ENCODE data around the gene CBFA2T2.

The CBFA2T2 gene

DNA sequence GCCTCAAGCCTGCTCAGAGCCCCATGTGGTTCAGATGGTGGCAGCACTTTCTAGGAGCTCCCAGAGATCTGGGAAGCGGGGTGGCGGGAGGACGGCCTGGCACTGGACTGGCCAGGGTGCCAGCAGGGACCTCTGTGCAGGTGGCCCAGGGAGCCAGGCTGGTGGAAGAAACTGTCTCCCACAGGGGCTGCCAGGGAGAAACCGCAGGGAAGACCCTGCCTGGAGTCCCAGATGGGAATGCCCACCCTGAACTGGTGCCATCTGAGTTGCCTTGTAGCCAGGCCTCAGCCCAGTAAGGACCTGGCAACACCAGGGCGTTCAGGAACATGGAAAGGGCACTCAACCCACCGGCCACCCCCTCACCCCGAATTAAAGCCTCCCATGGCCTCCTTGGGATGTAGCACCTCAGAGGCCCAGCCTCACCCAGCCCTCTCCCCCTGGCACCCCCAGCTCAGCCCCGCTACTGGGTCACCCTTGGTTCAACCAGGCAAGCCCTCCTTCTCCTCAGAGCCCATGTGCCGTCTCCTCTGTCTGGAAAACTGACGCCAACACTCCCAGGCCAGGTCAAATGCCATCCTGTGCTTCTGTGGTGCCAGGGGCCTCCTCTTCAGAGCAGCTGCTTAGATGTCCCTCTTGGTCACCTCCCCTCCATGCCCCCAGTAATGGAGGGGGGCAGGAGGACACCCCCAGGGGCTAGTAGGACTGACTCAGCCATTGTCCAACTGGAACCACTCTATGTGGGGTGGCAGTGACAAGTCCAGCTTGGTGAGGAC, 166.3 kb downstream of the CBFA2T2 start:
- DNase-seq = no peak

DNA sequence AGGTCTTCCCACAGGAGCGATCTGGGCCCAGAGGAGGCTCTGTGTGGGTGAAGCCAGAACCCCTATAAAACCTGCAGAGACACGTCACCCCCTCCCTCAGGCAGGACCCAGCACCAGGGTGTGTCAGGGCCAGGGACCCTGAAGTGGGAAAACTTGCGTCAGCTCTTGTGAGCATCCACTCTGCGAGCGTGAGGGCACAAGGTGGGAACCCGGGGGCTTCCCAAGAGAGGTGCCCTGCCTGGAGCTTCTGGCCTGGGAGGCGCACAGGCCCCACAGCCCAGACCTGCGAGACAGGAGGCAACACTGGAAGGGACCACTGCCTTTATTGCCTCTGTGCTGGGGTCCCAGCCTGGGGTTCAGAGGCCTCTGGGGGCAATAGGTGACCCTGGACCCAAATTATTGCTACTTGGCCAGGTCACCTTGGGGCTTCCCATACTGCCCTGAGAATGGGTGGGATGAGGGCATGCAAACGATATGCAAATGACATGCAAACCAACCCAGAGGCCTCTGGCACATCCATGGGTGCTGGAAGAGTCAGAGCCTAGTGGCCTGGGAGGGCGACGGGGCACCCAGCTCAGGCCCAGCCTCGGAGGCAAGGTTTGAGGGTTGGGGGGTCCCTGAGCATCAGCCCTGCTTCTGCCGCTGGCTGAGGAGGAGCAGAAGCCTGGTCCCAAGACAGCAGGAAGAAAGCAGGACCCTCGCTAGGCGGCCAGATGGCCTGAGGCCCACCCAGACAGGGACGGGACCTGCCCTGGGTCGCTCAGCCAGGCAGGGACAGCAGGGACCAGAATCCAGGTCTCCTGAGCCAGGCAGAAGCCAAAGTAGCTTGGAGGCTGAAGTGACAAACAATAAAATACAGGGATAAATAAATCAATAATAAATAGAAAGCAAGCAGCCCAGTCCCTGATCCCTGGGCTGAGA, 167.1 kb downstream of the CBFA2T2 start:
- DNase-seq = no peak

DNA sequence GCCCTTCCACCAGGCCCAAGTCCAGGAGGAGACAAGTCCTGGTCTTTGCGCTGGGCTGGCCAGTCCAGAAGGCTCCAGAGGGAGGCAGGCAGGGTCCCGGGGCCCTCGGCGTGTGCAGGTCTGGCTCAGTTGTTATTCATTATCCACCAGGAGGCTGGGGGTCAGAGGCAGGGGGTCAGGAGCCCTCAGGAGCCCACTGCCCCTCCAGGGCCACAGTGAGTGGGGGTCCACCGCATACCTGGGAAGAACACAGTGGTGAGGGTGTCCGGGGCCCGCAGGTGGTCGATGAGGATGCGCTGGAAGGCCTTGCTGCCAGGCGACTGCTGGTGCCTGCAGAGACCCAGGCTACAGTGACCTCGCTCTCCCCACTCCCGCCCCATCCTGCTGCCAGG, 167.8 kb downstream of the CBFA2T2 start:
- no peak for DNase-seq

DNA sequence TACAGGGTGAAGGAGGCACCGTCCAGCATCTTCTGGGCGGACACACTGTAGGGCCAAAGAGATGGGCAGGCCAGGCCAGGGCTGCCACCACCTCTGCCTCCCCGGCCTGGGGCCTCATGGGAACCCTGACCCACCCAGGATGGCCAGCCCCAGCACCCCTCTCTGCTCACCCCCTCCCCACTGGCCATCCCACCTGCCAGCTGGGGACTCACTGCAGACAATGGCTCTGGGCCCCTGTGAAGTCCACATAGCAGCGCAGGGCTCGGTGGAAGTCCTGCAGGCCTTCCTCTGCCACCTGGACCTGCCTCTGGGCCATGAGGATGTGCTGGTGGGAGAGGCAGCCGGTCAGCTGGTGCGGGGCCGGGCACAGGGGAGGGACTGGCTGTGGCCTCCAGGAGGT, 168.6 kb downstream of the CBFA2T2 start:
- no peak for DNase-seq

DNA sequence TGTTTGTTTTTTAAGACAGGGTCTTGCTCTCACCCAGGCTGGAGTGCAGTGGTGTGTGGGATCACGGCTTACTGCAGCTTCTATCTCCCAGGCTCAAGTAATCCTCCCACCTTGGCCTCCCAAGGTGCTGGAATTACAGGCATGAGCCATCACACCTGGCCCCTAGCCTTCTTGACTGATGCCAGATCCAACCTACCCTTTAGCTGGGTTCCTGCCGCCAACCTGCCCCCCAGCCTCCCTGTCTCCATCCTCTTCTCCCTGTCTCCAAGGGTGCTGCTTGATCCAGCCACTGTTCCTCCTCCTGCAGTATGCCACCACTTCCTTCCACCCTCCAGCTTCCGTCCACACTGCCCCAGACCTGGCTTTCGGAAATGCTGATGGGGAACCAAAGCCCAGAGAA, 169.0 kb downstream of the CBFA2T2 start:
- no peak for DNase-seq

DNA sequence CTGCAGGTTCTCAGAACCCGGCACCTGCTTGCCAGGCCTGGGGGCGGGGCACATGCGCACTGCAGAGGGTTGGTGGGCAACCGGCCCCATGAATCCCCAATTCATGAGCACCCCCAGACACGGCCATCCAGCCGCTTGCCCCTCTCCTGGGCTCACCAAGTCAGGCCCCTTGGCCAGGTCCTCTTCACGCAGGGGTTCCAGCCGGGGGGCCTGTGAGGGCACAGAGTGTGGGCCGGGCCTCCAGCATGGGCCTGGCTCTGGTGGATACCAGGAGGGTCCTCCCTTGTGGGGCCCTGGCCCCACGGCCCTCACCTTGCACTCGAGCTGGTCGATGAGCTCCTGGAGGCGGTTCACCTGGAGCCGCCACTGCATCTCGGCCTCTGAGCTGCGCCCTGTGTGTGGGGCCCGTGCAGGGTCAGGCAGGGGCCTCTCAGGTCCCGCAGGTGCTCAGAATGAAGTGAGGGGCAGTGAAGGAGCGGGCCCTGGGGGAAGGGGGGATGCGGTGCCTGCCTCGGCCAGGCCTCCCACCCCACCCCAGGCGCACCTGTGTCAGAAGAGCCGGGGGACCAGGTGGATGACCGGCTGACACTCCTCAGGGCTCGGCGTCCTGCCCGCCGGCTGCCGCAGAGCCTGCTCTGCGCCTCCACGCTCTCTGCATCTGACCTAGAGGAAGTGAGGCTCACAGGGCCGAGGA, 169.6 kb downstream of the CBFA2T2 start:
- no peak for DNase-seq

DNA sequence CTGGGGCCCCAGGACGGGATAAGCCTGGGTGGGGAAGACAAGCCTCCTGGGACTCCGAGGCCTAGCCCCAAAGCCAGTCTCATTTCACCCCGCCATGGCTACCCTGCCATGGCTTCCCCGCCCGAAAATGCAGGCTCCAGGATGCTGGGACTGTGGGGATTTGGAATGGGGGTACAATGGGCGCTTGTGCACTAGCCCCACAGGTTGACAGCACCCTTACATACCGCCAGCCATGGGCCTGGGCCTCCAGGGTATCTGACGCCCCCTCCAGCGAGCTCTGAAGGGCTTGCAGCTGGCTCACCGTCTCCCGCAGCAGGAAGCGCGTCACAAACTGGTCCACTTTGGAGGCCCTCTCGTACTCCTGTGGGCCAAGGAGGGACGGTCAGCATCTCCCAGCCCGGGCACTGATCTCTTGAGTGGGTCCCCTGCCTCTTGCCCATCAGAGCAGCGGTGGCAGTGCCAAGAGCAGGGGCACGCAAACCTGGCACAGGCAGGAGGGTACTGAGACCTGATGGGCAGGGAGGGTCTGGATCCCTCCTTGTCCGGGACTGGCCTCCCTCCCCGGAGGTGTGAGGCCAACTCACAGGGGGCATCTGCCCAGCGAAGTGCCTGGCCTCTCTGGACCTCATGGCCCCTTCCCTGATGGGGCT, 170.3 kb downstream of the CBFA2T2 start:
- no peak for DNase-seq

DNA sequence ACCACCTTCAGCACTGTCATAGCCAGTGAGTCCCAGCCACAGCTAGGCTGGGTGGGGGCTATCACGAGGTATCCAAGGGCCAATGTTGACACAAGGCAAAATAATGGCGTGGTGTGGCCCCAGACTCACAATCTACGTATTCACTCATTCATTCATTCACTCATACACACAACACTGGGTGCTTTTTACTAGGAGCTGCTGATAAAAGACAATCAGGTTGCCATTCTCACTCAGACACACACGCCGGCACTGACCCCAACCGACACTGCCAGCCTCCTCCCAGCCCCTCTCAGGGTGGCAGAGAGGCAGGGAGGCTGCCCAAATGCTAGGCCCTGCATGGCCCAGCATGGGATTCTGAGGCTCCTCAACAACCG, 170.8 kb downstream of the CBFA2T2 start:
- no peak for DNase-seq

DNA sequence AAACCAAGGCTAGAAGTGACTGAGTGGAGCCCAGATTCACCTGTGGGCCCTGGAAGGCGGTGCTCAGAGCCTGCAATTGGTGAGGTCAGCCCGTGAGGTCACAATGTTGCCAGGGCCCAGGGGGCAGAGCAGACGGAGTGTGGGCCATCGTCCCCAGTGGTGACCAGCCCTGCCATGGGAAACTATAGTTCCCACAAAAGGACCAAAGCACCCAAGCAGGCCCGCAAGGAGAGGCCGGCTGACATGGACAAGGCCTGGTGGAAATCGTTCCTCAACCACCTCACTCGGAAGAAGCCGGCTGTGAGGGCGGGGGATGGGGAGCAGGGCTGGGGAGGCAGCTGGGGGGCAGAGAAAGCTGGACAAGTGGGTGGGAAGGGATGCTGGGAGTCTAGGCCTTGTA, 172.3 kb downstream of the CBFA2T2 start, which contains the start of gene C20orf144:
Gene C20orf144 (plus strand): TSS at position 156 of the 400 bp plus-strand sequence. CDS start 19 bp downstream, at position 175.
- DNase-seq = no peak

DNA sequence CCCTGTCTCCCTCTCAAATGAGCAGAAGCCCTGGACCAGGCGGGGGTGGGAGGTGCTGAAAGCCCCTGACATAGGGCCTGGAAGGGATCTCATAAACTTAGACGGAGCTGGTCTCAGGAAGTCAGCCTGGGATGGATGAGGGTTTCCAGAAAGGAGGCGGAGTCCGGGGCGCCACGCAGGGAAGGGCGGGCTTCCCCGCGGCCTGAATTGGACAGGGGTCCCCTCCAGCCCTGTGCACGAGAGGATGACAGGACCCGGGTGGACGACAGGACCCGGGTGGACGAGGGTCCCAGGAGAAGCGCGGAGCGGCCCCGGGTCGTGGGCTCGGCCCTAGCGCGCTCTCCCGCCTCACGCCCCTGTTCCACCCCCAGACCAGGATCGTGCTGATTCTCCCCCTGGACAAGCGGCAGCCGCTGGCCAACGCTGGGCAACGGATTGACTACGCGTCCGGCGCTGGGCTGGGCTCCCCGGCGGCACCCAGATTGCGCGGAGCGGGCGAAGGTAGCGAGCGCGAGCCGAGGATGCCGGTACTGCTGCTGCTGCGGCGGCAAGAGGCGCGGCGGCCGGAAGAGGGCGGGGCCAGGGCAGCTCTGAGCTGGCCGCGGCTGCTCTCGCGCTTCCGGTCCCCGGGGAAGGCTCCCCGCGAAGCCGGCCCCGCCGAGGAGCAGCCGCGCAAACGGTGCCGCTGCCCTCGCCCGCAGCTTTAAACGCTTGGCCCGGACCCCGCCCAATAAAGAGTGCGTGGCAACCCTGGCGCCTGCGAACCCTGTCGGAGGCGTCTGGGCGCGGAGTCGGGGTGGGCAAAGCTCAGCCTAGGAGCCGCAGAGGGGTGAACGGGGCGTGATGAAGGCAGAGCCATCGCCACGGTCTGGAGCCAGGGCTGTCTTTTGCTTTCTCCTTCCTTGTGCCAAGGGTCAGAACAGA, 173.5 kb downstream of the CBFA2T2 start:
- DNase-seq = peak; percentile 76 to 84

DNA sequence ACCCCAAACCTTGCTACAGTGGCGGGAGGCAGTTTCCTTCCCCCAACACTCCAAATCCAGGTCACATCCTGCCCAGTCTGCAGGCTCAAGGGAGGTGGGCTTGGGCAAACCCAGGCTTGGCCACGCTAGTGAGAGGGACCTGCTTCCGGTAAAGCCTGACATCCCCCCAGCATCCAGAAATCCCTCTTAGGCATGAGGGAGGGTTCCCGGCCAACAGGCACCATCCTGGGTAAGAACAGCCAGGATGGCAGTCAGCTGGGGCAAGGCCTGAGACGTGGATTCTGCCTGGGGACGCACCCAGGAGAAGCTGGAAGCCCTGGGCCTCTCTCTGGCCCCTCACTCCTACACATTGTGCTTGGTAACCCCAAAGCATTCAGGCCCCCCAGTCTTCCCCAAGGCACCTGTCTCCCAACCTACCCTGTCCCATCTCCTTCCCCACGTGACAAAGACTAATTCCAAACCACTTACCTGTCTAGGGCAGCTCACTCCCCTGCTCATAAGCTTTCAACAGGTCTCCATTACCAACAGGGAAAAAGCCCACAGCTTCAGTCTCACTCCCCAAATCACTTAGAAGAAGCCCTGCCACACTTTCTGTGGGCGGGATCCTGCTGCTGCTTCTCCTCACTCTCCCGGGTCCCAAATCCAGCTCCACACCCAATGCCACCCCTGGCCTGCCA, 174.3 kb downstream of the CBFA2T2 start:
- no peak for DNase-seq

DNA sequence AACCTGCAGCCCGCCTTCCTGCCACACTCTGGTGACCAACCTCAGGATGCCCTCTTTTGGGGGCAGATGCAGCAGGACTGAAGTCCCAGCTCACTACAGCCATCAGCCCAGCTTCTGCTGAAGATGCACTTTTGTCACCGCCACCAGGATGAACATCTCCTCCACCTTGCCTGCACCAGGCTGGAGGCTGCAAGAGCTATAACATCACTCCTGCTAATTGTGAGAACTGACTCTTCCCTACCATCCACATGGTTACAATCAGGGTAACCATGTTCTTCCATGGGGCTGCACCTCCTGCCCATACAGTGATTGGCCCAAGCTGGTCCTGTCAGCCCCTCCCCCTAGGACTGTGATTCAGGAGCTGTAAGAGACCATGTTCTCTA, 174.9 kb downstream of the CBFA2T2 start:
- DNase-seq = no peak

DNA sequence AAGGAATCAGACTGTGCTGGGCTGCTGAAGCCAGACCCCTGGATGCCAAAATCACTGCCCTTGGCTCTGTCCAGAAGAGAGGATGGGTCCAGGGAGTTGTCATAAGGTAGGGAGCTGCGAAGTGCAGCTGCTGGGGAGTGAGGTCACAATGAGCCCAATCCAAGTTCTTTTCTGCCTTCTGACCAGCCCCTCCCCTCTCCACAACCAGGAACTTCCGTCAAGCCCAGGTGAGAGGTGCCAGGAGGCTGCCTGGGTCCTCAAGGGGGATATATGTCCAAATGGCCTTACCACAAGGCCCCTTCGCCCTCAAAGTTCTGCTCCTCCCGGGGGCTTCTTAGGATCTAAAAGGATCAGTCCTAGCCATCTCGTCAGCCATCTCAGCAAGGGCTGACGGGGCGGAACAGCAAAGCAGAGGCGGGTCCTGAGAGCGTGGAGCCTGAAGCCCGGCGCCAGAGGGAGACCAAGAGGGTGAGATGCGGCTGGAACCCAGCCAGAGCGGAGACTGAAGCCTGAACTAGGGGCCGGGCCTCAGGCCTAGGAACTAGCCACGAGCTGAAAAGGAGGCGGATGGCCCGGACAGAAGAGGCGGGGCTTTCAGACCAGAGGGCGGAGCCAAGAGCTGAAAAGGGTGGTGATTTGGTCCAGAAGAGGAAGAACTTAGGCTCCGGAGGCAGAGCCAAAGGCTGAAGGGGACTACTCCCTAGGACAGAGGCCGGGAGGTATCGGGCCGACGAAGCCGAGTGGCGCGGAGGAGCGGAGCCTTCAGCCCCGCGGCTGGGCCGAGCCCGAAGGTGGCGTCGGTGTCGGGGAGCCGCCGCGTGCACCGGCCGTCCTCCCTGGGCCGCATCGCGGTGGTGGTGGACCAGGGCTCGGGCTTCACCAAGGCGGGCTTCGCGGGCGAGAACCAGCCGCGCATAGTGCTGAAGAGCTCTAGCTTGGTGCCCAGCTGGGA, 176.7 kb downstream of the CBFA2T2 start, which contains the start of gene ACTL10:
Gene ACTL10 (plus strand): TSS at position 651 of the 952 bp plus-strand sequence. CDS start 555 bp downstream, outside the sequence.
- DNase-seq = peak; percentile 82 to 84

DNA sequence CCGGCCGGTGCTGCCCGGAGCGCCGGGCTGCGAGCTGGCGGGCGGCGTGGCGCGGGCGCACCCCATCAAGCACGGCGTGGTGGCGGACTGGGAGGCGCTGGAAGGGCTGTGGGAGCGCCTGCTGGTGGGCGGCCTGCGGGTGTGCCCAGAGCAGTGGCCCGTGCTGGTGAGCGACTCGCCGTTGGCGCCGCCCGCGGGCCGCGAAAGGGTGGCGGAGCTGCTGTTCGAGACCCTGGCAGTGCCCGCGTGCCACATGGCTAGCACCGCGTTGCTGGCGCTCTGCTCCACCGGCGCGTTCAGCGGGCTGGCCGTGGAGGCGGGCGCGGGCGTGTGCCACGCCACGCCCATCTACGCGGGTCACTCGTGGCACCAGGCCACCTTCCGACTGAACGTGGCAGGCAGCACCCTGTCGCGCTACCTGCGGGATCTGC, 177.4 kb downstream of the CBFA2T2 start:
- DNase-seq = peak; percentile 35 to 38

DNA sequence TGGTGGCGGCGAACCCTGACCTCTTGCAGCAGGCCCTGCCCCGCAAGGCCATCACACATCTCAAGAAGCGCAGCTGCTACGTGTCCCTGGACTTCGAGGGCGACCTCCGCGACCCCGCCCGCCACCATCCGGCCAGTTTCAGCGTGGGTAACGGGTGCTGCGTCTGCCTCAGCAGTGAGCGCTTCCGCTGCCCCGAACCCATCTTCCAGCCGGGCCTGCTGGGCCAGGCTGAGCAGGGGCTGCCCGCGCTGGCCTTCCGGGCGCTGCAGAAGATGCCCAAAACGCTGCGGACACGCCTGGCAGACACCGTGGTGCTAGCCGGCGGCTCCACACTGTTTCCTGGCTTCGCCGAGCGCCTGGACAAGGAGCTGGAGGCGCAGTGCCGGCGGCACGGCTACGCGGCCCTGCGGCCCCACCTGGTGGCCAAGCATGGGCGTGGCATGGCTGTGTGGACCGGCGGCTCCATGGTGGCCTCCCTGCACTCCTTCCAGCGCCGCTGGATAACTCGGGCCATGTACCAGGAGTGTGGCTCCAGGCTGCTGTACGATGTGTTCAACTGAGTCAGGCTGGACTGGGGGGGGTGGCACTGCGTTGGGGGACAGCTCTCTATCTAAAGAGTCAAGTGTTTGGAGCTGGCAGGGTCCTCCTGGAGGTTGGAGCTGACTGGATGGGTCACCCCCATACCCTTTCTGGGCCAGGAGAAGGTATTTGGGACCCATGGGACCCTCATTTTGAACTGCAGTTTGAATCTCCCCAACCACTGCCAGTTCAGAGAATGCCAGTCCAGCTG, 178.0 kb downstream of the CBFA2T2 start:
- peak; percentile 78 to 81 for DNase-seq

DNA sequence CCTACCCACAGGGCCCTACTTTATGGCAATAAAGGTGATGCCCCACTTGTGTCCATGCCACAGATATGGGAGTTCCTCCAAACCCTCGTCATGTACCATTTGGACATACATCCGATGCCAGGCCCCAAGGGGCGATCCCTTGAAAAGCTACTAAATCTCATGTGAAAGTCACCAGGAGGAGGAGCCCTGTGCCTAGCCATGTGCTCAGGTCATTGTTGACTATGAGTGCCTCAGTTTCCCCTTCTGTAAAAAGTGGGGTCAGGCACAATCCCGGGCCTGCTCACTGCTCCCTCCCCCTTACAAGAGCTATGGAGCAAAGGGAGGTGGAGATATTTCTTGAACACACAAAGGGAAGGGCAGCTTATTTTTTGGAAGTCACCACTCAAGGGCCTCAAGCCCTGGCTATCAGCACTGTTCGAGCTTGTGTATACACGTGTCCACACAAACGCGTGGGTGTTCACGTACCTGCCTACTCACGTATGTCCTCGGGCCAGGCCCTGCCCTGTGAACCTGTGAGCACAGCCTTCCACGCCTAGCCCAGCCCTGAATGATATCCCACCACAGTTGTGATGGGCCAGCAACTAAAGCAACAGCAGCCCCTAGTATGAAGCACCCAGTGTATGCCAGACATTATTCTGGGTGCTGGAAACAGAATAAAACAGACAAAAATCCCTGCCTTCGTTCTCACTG, 178.7 kb downstream of the CBFA2T2 start:
- DNase-seq = no peak

DNA sequence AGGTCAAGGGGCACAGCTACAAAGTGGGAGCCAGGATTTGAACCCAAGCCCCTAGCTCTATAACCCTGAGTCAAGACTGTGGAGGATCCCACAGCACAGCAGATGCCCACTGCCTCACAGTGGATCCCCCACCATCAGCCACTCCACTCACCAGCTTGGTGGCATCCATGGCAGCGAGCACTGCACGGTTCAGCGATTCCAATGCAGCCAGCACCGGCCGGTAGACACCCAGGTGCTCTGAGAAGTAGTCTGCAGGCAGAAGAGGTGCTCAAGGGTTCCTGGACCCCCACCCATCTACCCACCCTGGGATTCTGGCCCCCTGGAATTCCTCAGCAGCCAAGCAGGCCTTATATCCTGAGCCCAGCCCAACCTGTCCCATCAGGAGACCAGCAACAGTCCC, 179.3 kb downstream of the CBFA2T2 start:
- no peak for DNase-seq

Data from stimulated activated CD4-positive, alpha-beta T cell treated with anti-CD3 and anti-CD28 coated beads, Interleukin-2, amount 100 ng/mL, for 48 hours (primary cell).